ENCODE results near the gene SARDH. TPM values are rescaled to one million over a fixed set of nuclear protein-coding genes. Genes with fewer than 3 reads are reported as not detected.
A peak's percentile ranks its signal among the peaks of the same experiment; 100 is the strongest.

Gene SARDH
- total and polyA plus RNA-seq, 2 donors from 2014 or later: 4.6 to 12.0 TPM

DNA sequence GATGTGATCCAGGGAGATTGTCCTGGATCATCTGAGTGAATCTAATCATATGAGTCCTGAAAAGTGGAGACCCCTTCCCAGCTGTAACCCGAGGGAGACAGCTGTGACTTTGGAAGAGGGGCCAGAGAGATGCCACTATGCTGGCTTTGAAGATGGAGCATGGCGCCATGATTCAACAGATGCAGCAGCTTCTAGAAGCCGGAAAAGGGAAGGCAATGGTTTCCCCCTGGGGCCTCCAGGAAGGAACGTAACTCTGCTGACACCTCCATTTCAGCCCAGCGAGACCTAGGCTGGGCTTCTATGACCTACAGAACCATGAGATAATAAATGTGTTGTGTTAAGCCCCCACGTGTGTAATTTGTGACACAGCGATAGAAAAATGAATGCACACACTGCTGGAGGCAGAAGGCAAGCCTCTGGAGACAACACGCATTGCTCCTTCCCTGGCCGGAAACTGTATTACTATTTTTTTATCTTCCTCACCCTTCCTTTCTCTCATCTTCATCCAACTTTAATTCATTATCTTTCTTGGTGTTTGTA is 16.6 kb upstream of the SARDH start:
- H3K27ac ChIP-seq (ENCODE audit: low read depth in 2 of 2, low read length in 2 of 2): no peak overlapping the region
- no peak overlapping the region for H3K4me3 ChIP-seq (ENCODE audit: low read length in 3 of 3)
- TF ChIP-seq, protein P1, sequence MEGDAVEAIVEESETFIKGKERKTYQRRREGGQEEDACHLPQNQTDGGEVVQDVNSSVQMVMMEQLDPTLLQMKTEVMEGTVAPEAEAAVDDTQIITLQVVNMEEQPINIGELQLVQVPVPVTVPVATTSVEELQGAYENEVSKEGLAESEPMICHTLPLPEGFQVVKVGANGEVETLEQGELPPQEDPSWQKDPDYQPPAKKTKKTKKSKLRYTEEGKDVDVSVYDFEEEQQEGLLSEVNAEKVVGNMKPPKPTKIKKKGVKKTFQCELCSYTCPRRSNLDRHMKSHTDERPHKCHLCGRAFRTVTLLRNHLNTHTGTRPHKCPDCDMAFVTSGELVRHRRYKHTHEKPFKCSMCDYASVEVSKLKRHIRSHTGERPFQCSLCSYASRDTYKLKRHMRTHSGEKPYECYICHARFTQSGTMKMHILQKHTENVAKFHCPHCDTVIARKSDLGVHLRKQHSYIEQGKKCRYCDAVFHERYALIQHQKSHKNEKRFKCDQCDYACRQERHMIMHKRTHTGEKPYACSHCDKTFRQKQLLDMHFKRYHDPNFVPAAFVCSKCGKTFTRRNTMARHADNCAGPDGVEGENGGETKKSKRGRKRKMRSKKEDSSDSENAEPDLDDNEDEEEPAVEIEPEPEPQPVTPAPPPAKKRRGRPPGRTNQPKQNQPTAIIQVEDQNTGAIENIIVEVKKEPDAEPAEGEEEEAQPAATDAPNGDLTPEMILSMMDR (IDR thresholded peaks at IDR 0.05; ENCODE audit: borderline replicate concordance, extremely low read depth, insufficient read depth): no peak
- no peak overlapping the region for H3K9ac ChIP-seq (ENCODE audit: low read length in 3 of 3)
- peak in 2 of 5 donors; percentile 7 to 8 for DNase-seq
- H3K36me3 ChIP-seq (ENCODE audit: control insufficient read depth in 2 of 3, insufficient read depth in 3 of 3, low read length in 3 of 3): no peaks in the 10 kb centered on the region
- FAIRE-seq: no peak
- intact Hi-C loops (cut with DNase I): no loop called here
- H3K9me3 ChIP-seq (ENCODE audit: control insufficient read depth in 2 of 3, insufficient read depth in 1 of 3, low read length in 3 of 3): no peaks in the 10 kb centered on the region
- peaks cover 0 to 4% (median 4%) of the 10 kb centered on the region in 3 donors for H3K4me1 ChIP-seq (ENCODE audit: control insufficient read depth in 2 of 3, insufficient read depth in 2 of 3, low read depth in 1 of 3, low read length in 3 of 3)
- H3K27me3 ChIP-seq (ENCODE audit: control insufficient read depth, insufficient read depth, low read length): no peaks in the 10 kb centered on the region

- TF ChIP-seq, protein P1 (IDR thresholded peaks at IDR 0.05; ENCODE audit: borderline replicate concordance, extremely low read depth, insufficient read depth): no peak
- FAIRE-seq (no peak), DNase-seq (peak in 2 of 5 donors; percentile 18 to 25)
- intact Hi-C loops (cut with DNase I): no loop called here
- no peaks in the 10 kb centered on the region for H3K27me3 ChIP-seq (ENCODE audit: control insufficient read depth, insufficient read depth, low read length)
- H3K4me1 ChIP-seq (ENCODE audit: control insufficient read depth in 2 of 3, insufficient read depth in 2 of 3, low read depth in 1 of 3, low read length in 3 of 3): peaks cover 0 to 4% (median 3%) of the 10 kb centered on the region in 3 donors
- no peak overlapping the region for H3K9ac ChIP-seq (ENCODE audit: low read length in 3 of 3)
- H3K36me3 ChIP-seq (ENCODE audit: control insufficient read depth in 2 of 3, insufficient read depth in 3 of 3, low read length in 3 of 3): no peaks in the 10 kb centered on the region
- no peak overlapping the region for H3K27ac ChIP-seq (ENCODE audit: low read depth in 2 of 2, low read length in 2 of 2)
- no peak overlapping the region for H3K4me3 ChIP-seq (ENCODE audit: low read length in 3 of 3)
- no peaks in the 10 kb centered on the region for H3K9me3 ChIP-seq (ENCODE audit: control insufficient read depth in 2 of 3, insufficient read depth in 1 of 3, low read length in 3 of 3)
Observed at GRCh38 chr9:133754187-133754586, 16.0 kb upstream of the SARDH start.

GRCh38 chr9:133752739-133753446 is 14.7 kb upstream of the SARDH start:
- FAIRE-seq: no peak
- Histone ChIP-seq H3K27me3 (ENCODE audit: control insufficient read depth, insufficient read depth, low read length) (no peaks in the 10 kb centered on the region), H3K4me3 (ENCODE audit: low read length in 3 of 3) (no peak overlapping the region), H3K9me3 (ENCODE audit: control insufficient read depth in 2 of 3, insufficient read depth in 1 of 3, low read length in 3 of 3) (no peaks in the 10 kb centered on the region), H3K9ac (ENCODE audit: low read length in 3 of 3) (no peak overlapping the region), H3K27ac (ENCODE audit: low read depth in 2 of 2, low read length in 2 of 2) (peak overlapping the region in 1 of 2 donors; percentile 23), H3K4me1 (ENCODE audit: control insufficient read depth in 2 of 3, insufficient read depth in 2 of 3, low read depth in 1 of 3, low read length in 3 of 3) (no peaks in the 10 kb centered on the region), H3K36me3 (ENCODE audit: control insufficient read depth in 2 of 3, insufficient read depth in 3 of 3, low read length in 3 of 3) (no peaks in the 10 kb centered on the region)
- intact Hi-C loops (cut with DNase I): no loop called here
- no peak for DNase-seq
- TF ChIP-seq, protein P1 (IDR thresholded peaks at IDR 0.05; ENCODE audit: borderline replicate concordance, extremely low read depth, insufficient read depth): no peak

Measured in kidney (tissue), 14 donors.